ENCODE measurements around the gene DHRS3. TPM values are rescaled to one million over a fixed set of nuclear protein-coding genes. Genes with fewer than 3 reads are reported as not detected.

DHRS3 gene
- total and polyA plus RNA-seq, 2 of the 13 experiments (the other 11 are each of a cell fraction or from before 2014, with no cell fraction given) = 48.5 to 90.5 TPM

DNA sequence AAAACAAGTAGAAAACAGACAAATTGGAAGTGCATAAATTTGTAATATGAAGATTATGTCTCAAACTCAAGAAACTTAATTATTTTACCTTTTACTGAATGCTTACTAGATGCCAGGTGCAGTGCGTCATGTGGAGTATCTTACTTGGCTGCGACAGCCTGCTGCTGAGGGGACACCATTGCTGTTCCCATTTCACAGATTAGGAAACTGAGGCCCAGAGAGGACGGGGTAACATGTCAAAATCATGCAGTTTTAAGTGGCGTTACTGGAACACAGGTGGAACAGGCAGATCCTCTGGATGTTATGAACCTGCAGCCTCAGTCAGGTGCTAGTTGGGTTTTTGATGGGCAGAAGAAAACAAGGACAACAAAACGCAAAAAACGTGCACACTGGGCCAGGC lies 7.3 kb upstream of the DHRS3 start:
- Histone ChIP-seq H2AFZ (ENCODE audit: low read length) (no peak overlapping the region), H4K20me1 (ENCODE audit: insufficient read depth, low read length) (no peaks in the 10 kb centered on the region), H3K4me3 (replicated peaks in 1 of 3; ENCODE audit: insufficient read depth in 1 of 3, low read depth in 2 of 3, low read length in 3 of 3) (no peak overlapping the region), H3K27ac (ENCODE audit: extremely low read length, insufficient read depth, low read length) (no peak overlapping the region), H3K27me3 (ENCODE audit: control insufficient read depth in 1 of 2, insufficient read depth in 2 of 2, low read length in 2 of 2) (peaks cover 0 to under 1% of the 10 kb centered on the region in 2 experiments; a peak in 2 of 5 replicates), H3K36me3 (replicated peaks in 1 of 2; ENCODE audit: control insufficient read depth in 1 of 2, insufficient read depth in 2 of 2, low read length in 2 of 2) (no peaks in the 10 kb centered on the region), H3K4me2 (ENCODE audit: low read depth, low read length) (no peak overlapping the region), H3K9ac (ENCODE audit: insufficient read depth, low read depth, low read length) (no peak overlapping the region), H3K79me2 (ENCODE audit: insufficient read depth, low read length) (no peaks in the 10 kb centered on the region), H3K4me1 (ENCODE audit: insufficient read depth, low read length) (peaks cover 32% of the 10 kb centered on the region), H3K9me3 (ENCODE audit: low read length) (no peaks in the 10 kb centered on the region)
- intact Hi-C loops (cut with micrococcal nuclease; ENCODE audit: unreplicated experiment) = no loop called here
- FAIRE-seq = no peak
- TF ChIP-seq ZNF629 (CRISPR knock-in tag; conservative IDR thresholded peaks at IDR 0.05) = peak; percentile 85
- TF ChIP-seq ZNF441 (CRISPR knock-in tag; IDR thresholded peaks at IDR 0.05; ENCODE audit: borderline replicate concordance) = no peak
- BruUV-seq (replicated peaks) = no TSS peak
- 64% methylated on average over 6 of the region's 6 CpGs for WGBS (ENCODE audit: low lambda C conversion rate)
- in situ Hi-C loops (cut with HindIII; ENCODE audit: extremely low pct_ligation_motif_present, low pct_unique_long_range_greater_than_20kb) = loop anchor here (10.0 kb wide), 1 partner anchor 310 kb away; no protein-coding TSS in a partner anchor
- POLR2A ChIA-PET = no interaction called here
- no peak for DNase-seq (ENCODE audit: low spot score)
- ATAC-seq = no peak
- CTCF ChIA-PET (ENCODE audit: low intra/inter-chr PET ratio, low total read pairs) = no interaction called here

DNA sequence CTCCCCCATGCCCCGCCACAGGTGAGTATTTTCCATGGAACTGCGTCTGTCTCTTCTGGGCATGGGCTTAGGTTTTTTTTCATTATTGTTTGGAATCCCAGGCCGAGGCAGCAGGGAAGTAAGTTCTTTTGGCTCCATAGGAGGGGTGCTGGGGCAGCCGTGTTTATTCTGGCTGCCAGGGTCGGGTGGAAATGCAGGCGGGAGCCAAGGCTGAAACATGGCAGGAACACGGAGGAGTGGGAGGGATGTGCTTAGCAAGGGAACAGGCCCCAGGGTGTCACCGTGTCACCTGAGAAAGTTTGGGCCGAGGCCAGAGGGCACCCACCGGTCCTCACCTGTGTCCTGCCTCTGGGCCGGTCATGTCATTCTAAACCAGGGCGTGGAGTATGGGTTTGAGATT lies 4.5 kb upstream of the DHRS3 start:
- in situ Hi-C loops (cut with HindIII; ENCODE audit: extremely low pct_ligation_motif_present, low pct_unique_long_range_greater_than_20kb) (loop anchor here (10.0 kb wide), 1 partner anchor 308 kb away; no protein-coding TSS in a partner anchor), intact Hi-C loops (cut with micrococcal nuclease; ENCODE audit: unreplicated experiment) (no loop called here)
- TF ChIP-seq, protein P1, sequence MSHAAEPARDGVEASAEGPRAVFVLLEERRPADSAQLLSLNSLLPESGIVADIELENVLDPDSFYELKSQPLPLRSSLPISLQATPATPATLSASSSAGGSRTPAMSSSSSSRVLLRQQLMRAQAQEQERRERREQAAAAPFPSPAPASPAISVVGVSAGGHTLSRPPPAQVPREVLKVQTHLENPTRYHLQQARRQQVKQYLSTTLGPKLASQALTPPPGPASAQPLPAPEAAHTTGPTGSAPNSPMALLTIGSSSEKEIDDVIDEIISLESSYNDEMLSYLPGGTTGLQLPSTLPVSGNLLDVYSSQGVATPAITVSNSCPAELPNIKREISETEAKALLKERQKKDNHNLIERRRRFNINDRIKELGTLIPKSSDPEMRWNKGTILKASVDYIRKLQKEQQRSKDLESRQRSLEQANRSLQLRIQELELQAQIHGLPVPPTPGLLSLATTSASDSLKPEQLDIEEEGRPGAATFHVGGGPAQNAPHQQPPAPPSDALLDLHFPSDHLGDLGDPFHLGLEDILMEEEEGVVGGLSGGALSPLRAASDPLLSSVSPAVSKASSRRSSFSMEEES (CRISPR knock-in tag; IDR thresholded peaks at IDR 0.05) = no peak
- TF ChIP-seq TAF15 (IDR thresholded peaks at IDR 0.05; ENCODE audit: low read depth, low read length, poor library complexity, severe bottlenecking) (no peak), SRSF1 (optimal IDR thresholded peaks at IDR 0.05; ENCODE audit: low read depth, low read length) (no peak), ZNF691 (CRISPR knock-in tag; IDR thresholded peaks at IDR 0.05; ENCODE audit: borderline replicate concordance, low read depth) (no peak), AGO2 (optimal IDR thresholded peaks at IDR 0.05; ENCODE audit: low read depth, low read length) (peak; percentile 11)
- TF ChIP-seq, protein P2, sequence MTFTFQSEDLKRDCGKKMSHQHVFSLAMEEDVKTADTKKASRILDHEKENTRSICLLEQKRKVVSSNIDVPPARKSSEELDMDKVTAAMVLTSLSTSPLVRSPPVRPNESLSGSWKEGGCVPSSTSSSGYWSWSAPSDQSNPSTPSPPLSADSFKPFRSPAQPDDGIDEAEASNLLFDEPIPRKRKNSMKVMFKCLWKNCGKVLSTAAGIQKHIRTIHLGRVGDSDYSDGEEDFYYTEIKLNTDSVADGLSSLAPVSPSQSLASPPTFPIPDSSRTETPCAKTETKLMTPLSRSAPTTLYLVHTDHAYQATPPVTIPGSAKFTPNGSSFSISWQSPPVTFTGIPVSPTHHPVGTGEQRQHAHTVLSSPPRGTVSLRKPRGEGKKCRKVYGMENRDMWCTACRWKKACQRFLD (CRISPR knock-in tag; IDR thresholded peaks at IDR 0.05; ENCODE audit: borderline replicate concordance) = no peak
- Histone ChIP-seq H3K36me3 (replicated peaks in 1 of 2; ENCODE audit: control insufficient read depth in 1 of 2, insufficient read depth in 2 of 2, low read length in 2 of 2) (no peaks in the 10 kb centered on the region), H3K4me3 (replicated peaks in 1 of 3; ENCODE audit: insufficient read depth in 1 of 3, low read depth in 2 of 3, low read length in 3 of 3) (no peak overlapping the region), H3K4me1 (ENCODE audit: insufficient read depth, low read length) (peaks cover 42% of the 10 kb centered on the region), H3K4me2 (ENCODE audit: low read depth, low read length) (no peak overlapping the region), H3K79me2 (ENCODE audit: insufficient read depth, low read length) (peaks cover 10% of the 10 kb centered on the region), H3K9me3 (ENCODE audit: low read length) (no peaks in the 10 kb centered on the region), H2AFZ (ENCODE audit: low read length) (no peak overlapping the region), H3K27ac (ENCODE audit: extremely low read length, insufficient read depth, low read length) (no peak overlapping the region), H3K9ac (ENCODE audit: insufficient read depth, low read depth, low read length) (no peak overlapping the region), H3K27me3 (ENCODE audit: control insufficient read depth in 1 of 2, insufficient read depth in 2 of 2, low read length in 2 of 2) (peaks cover 0 to 3% of the 10 kb centered on the region in 2 experiments; a peak in 1 of 5 replicates), H4K20me1 (ENCODE audit: insufficient read depth, low read length) (no peaks in the 10 kb centered on the region)
- no peak for DNase-seq (ENCODE audit: low spot score)
- ChIA-PET CTCF (ENCODE audit: low intra/inter-chr PET ratio, low total read pairs) (no interaction called here), POLR2A (interaction anchor here (1.0 kb wide), 1 partner anchor 82 kb away, joined by 4 read pairs; no protein-coding TSS in a partner anchor)
- ATAC-seq = no peak
- BruUV-seq (replicated peaks) = no TSS peak
- WGBS (ENCODE audit: low lambda C conversion rate) = 77% methylated on average over 11 of the region's 12 CpGs
- FAIRE-seq = no peak
